ENCODE data around the gene SNX4. TPM values are rescaled to one million over a fixed set of nuclear protein-coding genes. Genes with fewer than 3 reads are reported as not detected.

The SNX4 gene
- polyA plus RNA-seq, 1 of the 3 experiments (the other 2 are of a cell fraction) = 5.1 TPM

DNA sequence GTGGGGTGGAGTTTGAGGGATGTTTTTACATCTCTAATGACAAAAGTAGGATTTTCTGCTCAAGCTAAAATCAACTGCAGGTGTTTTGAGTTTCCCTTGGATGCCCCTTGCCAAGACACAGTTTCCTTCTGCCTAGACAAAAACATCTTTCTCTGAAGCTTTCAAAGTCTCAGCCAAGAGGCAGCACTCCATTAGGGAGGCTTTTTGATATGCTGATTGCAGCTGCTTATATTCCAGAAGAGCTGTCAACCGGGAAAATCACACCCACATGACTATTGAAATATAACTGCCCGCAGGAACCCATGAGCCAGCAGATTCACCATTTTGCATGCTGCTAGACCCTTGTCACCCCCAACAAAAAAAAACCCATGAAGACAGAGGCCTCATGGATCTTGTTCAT is 117.4 kb downstream of the SNX4 start (continued):
- TF ChIP-seq, protein P1, sequence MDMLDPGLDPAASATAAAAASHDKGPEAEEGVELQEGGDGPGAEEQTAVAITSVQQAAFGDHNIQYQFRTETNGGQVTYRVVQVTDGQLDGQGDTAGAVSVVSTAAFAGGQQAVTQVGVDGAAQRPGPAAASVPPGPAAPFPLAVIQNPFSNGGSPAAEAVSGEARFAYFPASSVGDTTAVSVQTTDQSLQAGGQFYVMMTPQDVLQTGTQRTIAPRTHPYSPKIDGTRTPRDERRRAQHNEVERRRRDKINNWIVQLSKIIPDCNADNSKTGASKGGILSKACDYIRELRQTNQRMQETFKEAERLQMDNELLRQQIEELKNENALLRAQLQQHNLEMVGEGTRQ (IDR thresholded peaks at IDR 0.05; ENCODE audit: borderline replicate concordance, low read depth, low read length) = no peak
- no peak for TF ChIP-seq NRF1 (IDR thresholded peaks at IDR 0.05; ENCODE audit: low read depth, low read length)
- TF ChIP-seq MXI1 (IDR thresholded peaks at IDR 0.05; ENCODE audit: low read depth, low read length) = no peak

DNA sequence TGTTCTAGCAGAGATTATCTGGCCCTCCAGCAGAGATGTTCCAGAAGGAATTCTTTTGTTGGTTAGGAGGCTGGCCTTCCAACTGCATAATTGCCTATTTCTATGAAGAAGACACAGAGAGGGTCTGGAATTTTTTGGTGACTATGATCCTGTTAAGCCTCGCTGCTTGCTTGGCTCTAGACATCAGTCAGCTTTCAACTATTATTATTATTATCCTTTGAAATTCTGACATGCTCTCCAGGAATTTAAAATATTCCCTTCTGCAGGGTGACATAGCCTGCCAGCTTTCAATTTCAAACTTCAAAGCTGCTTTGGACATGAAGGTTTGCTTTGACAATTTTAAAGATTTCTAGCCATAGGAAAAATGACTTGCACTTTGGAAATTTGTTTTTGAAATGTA is 118.6 kb downstream of the SNX4 start:
- no peak overlapping the region for H3K4me3 ChIP-seq (ENCODE audit: low read depth in 2 of 2, low read length in 1 of 2)
- WGBS (ENCODE audit: low lambda C conversion rate) = 16% methylated on average over 1 of the region's 1 CpG
- peak overlapping the region in 1 of 2 experiments; percentile 46; a peak in 2 of 4 replicates for H3K27ac ChIP-seq (ENCODE audit: low read depth in 2 of 2, low read length in 1 of 2)
- H3K4me2 ChIP-seq = peak overlapping the region; percentile 22; the same call in 1 of the 2 replicates
- H3F3A ChIP-seq (replicated peaks; ENCODE audit: insufficient read depth) = peaks cover 5% of the 10 kb centered on the region
- H3K9ac ChIP-seq = no peak overlapping the region
- CTCF ChIA-PET = interaction anchor here (1.2 kb wide), 1 partner anchor 12 kb away, joined by 3 read pairs; no protein-coding TSS in a partner anchor
- no peaks in the 10 kb centered on the region for H3K79me2 ChIP-seq (ENCODE audit: insufficient read depth)
- H3K27me3 ChIP-seq (ENCODE audit: insufficient read depth) = no peaks in the 10 kb centered on the region
- no peaks in the 10 kb centered on the region for H4K20me1 ChIP-seq (ENCODE audit: insufficient read depth)
- no peak for DNase-seq
- H2AFZ ChIP-seq (ENCODE audit: low read depth) = peak overlapping the region; percentile 59
- no peaks in the 10 kb centered on the region for H3K36me3 ChIP-seq (replicated peaks in 1 of 2; ENCODE audit: control insufficient read depth in 1 of 2, insufficient read depth in 2 of 2, low read length in 1 of 2)
- no peaks in the 10 kb centered on the region for H3K9me2 ChIP-seq
- H3K9me3 ChIP-seq = no peaks in the 10 kb centered on the region
- no peaks in the 10 kb centered on the region for H3K4me1 ChIP-seq (ENCODE audit: control insufficient read depth in 1 of 2, insufficient read depth in 2 of 2, low read depth in 1 of 2, low read length in 1 of 2)
- POLR2A ChIA-PET = no interaction called here
- no peak for TF ChIP-seq MEF2A (IDR thresholded peaks at IDR 0.05; ENCODE audit: borderline replicate concordance, low read depth)
- TF ChIP-seq SMC3 (IDR thresholded peaks at IDR 0.05; ENCODE audit: low read depth, low read length) = no peak
- TF ChIP-seq, protein P2, sequence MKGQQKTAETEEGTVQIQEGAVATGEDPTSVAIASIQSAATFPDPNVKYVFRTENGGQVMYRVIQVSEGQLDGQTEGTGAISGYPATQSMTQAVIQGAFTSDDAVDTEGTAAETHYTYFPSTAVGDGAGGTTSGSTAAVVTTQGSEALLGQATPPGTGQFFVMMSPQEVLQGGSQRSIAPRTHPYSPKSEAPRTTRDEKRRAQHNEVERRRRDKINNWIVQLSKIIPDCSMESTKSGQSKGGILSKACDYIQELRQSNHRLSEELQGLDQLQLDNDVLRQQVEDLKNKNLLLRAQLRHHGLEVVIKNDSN (IDR thresholded peaks at IDR 0.05; ENCODE audit: borderline replicate concordance, low read depth) = no peak
- no peak for TF ChIP-seq NFIC (IDR thresholded peaks at IDR 0.05; ENCODE audit: borderline replicate concordance)
- TF ChIP-seq EZH2phosphoT487 (IDR thresholded peaks at IDR 0.05; ENCODE audit: borderline replicate concordance, low read depth) = no peak
- no peak for TF ChIP-seq RXRA (IDR thresholded peaks at IDR 0.05; ENCODE audit: borderline replicate concordance, low read depth)
- TF ChIP-seq GABPA (IDR thresholded peaks at IDR 0.05; ENCODE audit: low read depth) = no peak
- TF ChIP-seq CHD2 (IDR thresholded peaks at IDR 0.05; ENCODE audit: low read length, partially characterized antibody) = no peak
- TF ChIP-seq TAF1 (IDR thresholded peaks at IDR 0.05; ENCODE audit: borderline replicate concordance, low read depth, low read length) = no peak
- TF ChIP-seq, protein P3, sequence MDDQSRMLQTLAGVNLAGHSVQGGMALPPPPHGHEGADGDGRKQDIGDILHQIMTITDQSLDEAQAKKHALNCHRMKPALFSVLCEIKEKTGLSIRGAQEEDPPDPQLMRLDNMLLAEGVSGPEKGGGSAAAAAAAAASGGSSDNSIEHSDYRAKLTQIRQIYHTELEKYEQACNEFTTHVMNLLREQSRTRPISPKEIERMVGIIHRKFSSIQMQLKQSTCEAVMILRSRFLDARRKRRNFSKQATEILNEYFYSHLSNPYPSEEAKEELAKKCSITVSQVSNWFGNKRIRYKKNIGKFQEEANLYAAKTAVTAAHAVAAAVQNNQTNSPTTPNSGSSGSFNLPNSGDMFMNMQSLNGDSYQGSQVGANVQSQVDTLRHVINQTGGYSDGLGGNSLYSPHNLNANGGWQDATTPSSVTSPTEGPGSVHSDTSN (IDR thresholded peaks at IDR 0.05) = peak; percentile 40; the same call in 1 of the 2 replicates
- no peak for TF ChIP-seq FOXM1 (IDR thresholded peaks at IDR 0.05; ENCODE audit: low read depth)
- TF ChIP-seq, protein P4, sequence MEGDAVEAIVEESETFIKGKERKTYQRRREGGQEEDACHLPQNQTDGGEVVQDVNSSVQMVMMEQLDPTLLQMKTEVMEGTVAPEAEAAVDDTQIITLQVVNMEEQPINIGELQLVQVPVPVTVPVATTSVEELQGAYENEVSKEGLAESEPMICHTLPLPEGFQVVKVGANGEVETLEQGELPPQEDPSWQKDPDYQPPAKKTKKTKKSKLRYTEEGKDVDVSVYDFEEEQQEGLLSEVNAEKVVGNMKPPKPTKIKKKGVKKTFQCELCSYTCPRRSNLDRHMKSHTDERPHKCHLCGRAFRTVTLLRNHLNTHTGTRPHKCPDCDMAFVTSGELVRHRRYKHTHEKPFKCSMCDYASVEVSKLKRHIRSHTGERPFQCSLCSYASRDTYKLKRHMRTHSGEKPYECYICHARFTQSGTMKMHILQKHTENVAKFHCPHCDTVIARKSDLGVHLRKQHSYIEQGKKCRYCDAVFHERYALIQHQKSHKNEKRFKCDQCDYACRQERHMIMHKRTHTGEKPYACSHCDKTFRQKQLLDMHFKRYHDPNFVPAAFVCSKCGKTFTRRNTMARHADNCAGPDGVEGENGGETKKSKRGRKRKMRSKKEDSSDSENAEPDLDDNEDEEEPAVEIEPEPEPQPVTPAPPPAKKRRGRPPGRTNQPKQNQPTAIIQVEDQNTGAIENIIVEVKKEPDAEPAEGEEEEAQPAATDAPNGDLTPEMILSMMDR (IDR thresholded peaks at IDR 0.05) = no peak
- TF ChIP-seq POLR2AphosphoS5 (IDR thresholded peaks at IDR 0.05; ENCODE audit: low read depth, low read length) = no peak
- no peak for TF ChIP-seq MXI1 (IDR thresholded peaks at IDR 0.05; ENCODE audit: low read depth, low read length)
- TF ChIP-seq, protein P5, sequence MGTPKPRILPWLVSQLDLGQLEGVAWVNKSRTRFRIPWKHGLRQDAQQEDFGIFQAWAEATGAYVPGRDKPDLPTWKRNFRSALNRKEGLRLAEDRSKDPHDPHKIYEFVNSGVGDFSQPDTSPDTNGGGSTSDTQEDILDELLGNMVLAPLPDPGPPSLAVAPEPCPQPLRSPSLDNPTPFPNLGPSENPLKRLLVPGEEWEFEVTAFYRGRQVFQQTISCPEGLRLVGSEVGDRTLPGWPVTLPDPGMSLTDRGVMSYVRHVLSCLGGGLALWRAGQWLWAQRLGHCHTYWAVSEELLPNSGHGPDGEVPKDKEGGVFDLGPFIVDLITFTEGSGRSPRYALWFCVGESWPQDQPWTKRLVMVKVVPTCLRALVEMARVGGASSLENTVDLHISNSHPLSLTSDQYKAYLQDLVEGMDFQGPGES (IDR thresholded peaks at IDR 0.05; ENCODE audit: low read depth, low read length) = no peak
- TF ChIP-seq RCOR1 (IDR thresholded peaks at IDR 0.05; ENCODE audit: low read length) = no peak
- TF ChIP-seq, protein P1 (IDR thresholded peaks at IDR 0.05; ENCODE audit: borderline replicate concordance, low read depth, low read length) = no peak
- no peak for TF ChIP-seq TCF12 (IDR thresholded peaks at IDR 0.05)
- TF ChIP-seq EP300 (IDR thresholded peaks at IDR 0.05; ENCODE audit: borderline replicate concordance in 1 of 2, low read depth in 1 of 2, low read length in 1 of 2) = 0 out of 4 replicates have a peak, but pooled peaks of 1 of the 2 experiments have one; percentile 15
- no peak for TF ChIP-seq JUND (IDR thresholded peaks at IDR 0.05)
- TF ChIP-seq, protein P6, sequence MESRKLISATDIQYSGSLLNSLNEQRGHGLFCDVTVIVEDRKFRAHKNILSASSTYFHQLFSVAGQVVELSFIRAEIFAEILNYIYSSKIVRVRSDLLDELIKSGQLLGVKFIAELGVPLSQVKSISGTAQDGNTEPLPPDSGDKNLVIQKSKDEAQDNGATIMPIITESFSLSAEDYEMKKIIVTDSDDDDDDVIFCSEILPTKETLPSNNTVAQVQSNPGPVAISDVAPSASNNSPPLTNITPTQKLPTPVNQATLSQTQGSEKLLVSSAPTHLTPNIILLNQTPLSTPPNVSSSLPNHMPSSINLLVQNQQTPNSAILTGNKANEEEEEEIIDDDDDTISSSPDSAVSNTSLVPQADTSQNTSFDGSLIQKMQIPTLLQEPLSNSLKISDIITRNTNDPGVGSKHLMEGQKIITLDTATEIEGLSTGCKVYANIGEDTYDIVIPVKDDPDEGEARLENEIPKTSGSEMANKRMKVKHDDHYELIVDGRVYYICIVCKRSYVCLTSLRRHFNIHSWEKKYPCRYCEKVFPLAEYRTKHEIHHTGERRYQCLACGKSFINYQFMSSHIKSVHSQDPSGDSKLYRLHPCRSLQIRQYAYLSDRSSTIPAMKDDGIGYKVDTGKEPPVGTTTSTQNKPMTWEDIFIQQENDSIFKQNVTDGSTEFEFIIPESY (IDR thresholded peaks at IDR 0.05; ENCODE audit: borderline replicate concordance, low read depth) = no peak
- no peak for TF ChIP-seq NRF1 (IDR thresholded peaks at IDR 0.05; ENCODE audit: low read depth, low read length)
- 0 out of 2 replicates have a peak, but pooled peaks have one; percentile 21 for TF ChIP-seq TEAD4 (IDR thresholded peaks at IDR 0.05; ENCODE audit: borderline replicate concordance, insufficient read depth)

Measured in SK-N-SH (cell line).